Left hindlimb (tissue), 1 donor: ENCODE measurements around the gene NUAK2.
A peak's percentile ranks its signal among the peaks of the same experiment; 100 is the strongest.
"Not testable (repeated sequence)": the region's sequence is repeated elsewhere in the genome, so short reads cannot be mapped to it uniquely, and the experiment has no call there.

Experiments
- DNase-seq: peaks from one replicate; pipeline ENCODE4 v3.0.0-alpha.2; 2018

NUAK2 gene

DNA sequence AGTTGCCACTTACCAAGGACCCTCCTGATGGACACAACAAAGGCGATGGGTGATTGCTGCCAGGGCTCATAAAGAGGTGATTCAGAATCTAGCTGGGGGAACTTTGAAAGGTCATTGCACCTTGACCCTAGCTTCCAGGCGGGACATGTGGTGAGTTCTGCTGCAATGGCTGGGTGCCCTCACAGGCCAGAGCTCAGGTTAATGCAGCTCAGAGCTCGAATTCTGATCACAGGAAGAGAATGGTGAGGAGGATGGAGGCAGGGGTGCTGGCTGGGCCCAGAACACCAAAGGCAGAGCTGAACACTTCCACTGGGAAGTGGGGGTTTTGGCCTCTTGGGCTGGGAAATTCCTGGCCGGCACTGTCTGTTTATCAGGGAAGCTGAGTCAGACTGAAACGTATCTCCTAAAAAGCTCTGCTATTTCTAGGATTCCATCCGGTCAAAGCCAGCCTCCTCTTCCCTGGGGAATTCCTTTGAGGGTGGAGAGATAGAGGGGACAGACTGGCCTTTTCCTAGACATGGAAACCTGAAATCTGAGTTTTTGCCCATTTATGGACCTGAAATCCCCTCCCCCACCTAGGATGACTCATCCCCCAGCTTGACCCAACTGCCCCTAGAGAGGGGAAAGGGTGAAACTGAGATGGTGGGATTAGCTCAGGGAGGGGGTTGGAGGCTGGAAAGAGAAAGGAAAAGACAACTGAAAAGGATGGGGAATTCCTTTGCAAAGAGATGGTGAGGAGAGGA lies 27.2 kb downstream of the NUAK2 start:
- DNase-seq: no peak

DNA sequence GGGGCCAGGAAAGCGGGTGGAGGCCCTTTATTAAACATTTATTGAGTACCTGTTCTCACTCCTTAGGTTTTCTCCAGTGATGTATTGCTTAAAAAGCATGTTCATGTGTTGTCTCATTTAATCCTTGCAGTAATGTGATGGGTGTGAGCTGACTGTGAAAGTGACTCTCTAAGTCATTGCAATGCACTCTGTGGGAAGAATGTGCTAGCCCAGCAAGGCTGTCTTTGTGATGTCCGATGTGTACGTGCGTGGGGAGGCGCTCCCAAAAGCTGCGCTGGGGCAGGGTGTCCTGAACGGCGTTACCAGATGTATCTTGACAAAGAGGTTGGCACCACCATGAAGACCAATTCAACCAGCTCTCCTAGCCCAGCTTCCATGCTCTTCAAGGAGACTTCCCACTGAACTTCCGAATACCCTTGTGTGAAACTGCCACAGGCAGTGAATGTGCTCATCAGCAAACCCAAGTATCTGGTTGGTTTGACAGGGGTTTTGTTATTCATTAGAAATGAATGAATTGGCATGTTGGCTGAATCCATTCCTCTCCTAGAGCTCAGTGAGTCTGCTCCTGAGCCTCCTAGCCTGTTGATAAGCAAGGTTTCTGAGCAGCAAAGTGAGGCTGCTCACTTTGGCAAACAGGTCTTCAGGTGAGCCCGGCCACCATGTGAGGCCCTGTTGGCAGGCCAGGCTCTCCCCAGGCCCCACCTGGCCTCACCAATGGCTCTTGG lies 28.0 kb downstream of the NUAK2 start:
- no peak for DNase-seq

DNA sequence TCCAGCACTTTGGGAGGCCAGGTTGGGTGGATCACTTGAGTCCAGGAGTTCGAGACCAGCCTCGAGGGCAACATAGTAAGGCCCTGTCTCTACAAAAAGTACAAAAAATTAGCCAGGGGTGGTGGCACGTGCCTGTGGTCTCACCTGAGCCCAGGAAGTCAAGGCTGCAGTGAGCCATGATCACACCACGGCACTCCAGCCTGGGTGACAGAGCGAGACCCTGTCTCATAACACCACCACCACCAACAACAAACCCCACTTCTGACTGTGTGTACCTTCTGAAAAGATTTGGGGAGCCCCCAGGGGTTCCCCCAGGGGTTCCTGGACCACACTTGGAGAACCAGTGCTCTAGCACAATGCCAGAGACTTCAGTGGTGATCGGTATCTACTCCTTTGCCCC lies 29.9 kb downstream of the NUAK2 start:
- DNase-seq: no peak

DNA sequence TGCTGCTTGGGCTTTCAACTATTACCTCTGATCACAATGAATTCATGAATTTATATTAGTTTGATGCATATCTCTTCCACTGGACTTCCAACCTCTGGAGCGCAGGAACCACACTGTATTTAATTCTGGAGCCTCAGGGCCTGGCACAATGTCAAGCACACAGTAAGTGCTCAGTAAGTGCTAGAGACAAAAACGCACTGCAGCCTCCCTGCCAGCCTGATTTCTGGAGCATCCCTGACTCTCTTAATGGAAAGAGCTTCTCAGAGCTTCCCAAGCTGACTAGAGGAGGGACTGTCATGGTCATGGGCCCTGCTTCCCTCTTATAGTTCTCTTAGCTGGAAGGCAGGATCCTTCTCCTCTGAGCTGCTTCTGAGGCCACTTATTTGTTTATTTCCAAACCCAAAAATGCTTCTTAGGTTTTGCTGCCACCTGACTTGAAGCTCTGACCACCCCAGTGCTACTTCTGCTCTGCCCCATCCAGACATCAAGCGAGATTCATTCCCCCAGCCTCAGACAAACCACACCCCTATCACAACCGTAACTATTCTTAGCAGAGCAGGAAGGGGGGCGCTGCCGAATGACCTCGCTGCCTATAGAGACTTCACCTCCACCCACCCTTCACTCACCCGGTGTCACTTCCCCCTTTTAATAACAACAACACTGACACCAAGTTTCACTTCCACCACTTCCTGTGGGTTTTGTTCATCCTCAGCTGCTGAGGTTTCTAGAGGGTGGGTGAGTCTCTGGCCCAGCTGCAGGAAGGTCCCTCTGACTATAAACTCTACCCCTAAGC lies 33.6 kb downstream of the NUAK2 start:
- DNase-seq: peak; percentile 56

DNA sequence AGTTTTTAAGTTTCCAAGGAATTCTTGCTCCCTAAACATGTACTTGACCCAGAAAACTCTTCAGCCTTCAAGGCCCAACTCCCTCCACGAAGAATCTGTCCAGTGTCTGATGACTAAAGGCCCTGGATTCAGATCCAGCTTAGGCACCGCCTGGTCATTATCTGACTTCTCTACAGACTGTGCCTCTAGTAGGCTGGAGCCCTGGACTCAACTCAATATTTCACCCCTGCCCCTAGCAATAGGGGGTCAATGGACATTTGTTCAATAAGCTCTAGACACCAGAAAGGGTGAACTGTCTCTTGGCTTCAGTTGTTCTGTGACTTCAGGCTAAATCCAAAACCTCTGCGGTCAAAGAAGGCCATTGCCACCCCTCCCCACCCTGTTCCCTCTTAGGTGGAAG lies 34.5 kb downstream of the NUAK2 start:
- no peak for DNase-seq

DNA sequence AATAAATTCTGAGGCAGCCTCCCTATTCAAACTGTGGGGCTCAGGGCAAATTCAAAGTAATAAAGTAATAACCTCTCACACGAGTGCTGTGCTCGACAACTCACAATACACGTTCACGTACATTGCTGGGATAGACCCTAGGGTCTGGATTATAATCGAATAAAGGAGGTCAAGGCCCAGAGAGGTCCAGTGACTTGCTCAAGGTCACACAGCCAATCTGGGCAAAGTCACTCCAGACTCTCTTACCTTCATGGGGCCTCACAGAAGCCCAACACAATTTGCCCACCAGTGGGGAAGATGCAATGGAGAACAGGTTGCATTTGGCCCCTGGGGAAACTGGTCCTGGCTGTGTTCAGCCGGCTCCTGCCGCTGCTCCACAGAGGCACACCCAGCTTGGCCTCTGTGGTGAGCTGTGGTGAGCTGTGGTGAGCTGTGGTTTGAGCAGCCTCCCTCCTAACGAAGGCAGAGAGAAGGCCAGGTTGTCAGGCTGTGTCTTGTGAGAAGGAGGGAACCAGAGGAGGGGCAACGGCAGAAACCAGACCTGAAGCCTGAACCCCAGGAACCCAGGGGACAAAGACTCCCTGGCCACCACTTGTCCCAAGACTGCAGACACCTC lies 35.1 kb downstream of the NUAK2 start:
- peak; percentile 57 for DNase-seq

DNA sequence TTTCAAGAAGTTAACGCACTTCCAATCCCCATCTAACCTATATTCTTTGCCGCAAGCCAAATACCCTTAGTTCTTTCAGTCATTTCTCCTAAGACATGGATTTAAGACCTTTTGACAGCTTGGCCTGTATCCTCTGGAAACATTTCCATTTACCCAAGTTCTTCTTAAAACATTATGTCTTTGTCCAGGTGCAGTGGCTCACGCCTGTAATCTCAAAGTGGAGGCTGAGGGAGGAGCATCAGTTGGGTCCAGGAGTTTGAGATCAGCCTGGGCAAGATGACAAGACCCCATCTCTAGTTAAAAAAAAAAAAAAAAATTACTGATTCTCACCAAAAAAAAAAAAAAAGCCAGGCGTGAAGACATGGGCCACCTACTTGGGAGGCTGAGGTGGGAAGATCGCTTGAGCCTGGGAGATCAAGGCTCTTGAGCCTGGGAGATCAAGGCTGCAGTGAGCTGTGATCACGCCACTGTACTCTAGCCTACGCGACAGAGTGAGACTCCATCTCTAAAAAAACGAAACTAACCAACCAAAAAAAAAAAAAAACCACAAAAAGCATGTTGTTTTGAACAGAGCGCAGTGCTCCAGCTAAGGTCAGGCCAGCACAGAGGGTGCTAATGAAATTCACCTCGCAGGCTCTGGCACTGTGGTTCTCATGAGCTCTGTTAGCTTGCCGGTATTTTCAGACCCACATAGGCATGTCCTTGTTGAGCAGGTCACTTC lies 36.0 kb downstream of the NUAK2 start:
- no peak for DNase-seq

DNA sequence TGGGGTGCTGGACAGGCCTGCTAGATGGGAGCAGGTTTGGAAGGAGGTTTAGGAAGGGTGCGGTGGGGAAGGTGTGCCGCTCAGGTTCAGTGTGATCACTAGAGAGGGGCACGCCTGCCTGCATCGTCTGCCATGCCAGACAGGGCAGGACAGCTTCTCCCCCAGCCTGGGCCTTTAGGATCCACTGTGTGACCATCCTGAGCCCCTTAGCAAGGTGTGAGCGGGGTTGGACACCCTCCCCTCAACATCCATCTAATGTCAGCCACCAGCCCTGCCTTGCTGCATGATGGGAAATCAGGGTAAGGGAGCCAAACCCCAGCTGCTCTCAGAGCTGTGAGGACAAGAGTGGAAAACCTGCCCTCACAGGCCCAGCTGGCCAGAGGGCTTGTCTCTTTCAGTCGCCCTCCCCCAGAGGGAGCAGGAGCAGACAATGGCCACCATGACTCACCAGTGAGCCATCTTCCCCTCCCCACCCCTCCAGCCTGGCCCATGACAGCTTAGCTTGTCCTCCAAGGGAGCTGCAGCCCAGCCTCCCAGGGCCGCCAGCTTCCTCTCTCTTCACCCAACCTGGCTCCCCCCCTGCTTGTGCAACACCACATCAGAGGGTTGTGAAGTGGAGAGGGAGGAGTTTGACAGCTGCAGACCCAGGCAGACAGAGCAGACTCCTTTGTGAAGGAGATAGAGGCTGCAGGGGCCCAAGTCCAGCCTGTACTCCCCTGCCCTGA lies 37.0 kb downstream of the NUAK2 start:
- peak; percentile 75 for DNase-seq

DNA sequence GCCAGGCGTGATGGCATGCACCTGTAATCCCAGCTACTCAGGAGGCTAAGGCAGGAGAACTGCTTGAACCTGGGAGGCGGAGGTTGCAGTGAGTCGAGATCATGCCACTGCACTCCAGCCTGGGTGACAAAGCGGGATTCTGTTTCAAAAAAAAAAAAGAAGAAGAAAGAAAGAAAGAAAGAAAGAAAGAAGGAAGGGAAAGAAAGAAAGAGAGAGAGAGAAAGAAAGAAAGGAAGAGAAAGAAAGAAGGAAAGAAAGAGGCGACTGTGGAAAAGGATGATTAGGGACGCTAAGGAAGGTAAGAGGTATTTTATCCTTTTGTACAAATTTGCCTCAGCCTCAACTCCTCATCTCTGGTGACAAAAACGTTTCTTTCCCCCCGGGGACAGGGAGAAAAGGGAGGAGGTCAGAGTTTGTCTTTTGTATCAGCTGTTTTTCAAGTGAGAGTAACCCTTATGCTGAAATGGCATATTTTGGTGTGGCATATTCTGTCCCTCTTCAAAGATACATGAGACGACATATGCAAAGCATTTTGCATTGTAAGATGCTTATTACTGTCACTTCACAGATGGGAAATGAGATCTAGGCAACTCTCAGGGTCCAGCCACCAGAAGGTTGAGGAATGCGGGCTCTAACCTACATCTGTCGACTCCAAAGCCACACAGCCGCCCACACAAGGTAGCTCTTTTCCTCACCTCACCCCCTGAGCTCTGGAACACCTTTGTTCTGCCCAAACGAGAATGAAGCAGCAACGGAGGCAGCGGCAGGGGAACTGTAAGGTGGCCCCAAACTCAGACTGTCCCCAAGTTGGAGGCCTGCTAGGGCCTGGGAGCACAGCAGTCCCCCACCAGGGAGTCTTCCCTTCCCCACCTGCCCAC lies 38.0 kb downstream of the NUAK2 start:
- no peak for DNase-seq

DNA sequence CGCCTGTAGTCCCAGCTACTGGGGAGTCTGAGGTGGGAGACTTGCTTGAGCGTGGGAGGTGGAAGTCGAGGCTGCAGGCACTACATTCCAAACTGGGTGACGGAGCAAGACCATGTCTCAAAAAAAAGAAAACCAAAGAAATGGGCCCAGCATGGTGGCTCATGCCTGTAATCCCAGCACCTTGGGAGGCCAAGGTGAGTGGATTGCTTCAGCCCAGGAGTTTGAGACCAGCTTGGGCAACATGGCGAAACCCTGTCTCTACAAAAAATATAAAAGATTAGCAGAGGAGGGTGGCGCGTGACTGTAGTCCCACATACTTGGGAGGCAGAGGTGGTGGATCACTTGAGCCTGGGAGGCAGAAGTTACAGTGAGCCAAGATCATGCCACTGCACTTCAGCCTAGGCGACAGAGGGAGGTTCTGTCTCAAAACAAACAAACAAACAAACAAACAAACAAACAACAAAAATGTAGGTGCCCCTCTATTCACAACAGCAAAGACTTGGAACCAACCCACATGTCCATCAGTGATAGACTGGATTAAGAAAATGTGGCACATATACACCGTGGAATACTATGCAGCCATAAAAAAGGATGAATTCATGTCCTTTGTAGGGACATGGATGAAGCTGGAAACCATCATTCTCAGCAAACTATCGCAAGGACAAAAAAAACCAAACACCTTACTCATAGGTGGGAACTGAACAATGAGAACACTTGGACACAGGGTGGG lies 40.7 kb downstream of the NUAK2 start:
- not testable (repeated sequence) for DNase-seq

DNA sequence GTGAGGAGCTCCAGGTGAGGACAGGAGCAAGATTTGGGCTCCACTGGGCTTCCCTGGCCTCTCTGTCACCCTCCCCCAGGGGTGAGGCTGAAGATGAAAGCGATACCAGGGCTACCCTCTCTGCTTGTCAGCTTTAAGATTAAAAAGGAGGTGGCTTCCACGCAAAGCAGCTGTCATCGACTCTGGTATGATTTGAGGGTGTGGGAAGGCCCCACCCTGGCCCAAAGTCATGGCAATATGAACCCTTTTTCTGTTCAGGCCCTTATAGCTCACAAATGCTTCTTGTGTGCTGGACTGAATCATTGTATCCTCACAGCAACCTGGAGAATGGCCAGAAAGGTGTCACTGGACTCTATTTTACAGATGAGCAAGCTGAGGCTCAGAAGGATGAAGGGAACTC lies 41.6 kb downstream of the NUAK2 start:
- no peak for DNase-seq

DNA sequence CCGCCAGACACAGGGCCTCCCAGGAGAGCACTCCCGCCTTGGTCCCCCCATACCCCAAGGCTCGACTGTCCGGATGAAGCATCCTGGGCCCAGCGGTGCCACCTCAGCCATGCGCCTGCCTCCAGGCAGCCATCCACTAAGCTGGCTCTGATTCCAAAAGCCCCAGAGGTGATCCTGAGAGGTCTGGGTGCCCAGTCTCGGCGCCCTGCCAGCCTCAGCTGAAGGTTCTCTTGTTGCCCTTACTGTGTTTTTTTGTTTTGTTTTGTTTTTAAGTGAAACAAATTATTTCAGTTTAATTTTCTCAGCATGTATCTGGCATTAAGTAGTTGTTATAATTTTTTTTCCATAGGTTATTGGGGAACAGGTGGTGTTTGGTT lies 44.9 kb downstream of the NUAK2 start:
- no peak for DNase-seq

DNA sequence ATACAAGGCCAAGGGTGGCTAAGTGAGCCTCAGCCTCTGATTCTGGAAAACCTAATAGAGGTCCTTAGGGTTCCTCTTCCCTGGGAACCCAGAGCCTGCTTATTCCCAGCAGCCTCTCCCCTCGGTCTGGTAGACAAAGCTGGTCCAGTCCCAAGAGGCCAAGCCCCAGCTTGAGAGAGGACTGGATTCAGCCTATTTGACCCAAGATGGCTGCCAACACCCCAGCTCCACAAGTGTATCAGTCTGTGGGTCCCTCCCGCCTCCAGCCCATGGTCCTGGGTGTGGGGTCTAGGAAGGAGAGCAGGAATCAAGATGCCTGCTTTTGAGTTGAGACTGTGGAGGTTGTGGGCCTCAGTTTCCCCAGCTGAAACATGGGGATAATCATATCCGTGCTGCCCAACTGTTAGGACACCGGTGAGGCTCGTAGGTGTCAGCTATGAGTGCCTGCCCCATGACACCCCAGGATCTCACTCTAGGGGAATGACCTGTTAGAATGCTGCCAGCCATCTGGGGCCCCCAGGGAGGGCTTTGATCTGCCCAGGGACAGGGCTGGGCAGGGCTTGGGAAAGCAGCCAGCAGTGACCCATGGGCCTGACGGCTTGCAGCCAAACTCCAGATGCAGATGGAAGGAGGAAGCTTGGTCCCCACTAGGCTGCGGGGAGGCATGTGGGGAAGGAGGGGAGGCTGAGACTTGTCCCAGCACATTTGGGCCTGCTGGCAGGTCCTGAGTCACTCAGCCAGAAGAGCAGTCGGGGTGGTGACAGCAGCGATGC lies 45.4 kb downstream of the NUAK2 start:
- no peak for DNase-seq

DNA sequence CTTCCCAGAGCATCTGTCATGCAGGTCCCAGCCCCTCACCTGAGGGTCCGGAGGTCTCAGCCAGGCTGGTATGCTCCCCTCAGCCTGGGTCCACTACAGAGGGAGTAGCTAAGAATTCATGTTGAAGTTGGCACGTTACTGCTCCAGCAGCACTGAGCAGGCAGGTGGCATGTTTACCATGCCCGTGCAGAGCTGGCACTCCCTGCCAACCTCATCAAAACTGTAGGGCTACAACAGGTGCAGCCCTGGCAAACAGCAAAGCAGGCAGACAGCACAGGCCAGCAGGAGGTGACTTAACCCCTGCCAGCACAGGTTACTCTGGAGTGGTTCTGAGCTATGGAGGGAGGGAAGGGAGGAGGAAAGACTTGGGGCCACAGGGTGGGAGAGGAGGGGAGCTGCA lies 46.4 kb downstream of the NUAK2 start:
- DNase-seq: no peak

DNA sequence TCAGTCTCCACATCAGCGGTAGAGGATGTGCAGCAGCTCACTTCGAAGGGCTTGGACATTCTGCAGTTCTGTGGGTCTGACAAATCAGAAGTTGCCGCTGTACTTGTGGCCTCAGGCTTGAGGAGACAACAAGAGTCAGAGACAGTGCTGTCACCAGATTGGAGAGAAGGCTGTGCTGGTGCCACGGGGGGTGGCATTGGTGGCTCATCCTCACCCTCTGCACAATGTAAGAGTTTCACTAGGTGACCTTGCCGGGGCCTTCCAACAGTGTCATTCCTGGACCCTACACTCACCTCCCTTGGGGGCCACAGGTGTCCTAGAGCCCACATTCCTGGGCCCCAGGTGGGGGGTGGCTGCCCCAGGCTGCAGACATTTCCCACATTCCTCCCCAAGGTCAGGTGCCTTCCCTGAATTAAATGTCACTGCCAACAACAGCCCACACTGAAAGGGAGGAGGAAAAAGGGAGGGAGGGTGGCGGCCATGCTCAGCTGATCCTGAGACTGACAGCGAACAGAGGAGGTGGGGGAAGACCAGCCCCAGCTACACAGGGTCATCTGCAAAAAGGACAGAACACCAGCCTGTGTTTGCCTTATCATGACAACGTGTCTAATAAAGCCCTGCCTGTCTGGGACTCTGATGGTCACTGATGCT lies 47.4 kb downstream of the NUAK2 start:
- no peak for DNase-seq

DNA sequence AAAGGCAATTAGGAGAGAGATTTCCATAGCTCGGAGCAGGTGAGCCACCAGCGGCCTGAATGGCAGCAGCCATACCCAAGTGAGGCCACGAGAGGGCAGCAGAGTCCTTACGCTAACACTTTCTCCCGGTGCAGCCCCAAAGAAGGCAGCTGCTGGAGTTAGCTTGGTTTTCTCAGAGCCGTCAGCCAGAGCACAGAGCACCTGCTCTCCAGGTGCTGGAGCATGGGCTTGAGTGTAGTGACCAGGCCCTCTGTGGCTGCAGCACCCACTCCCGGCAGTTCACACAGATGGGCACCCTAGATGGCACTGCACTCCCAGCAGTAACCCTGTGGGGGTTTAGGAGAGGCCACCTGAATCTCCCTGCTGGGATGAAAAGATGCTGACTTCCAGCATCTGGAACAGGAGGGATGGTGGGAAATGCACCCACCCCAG lies 48.0 kb downstream of the NUAK2 start:
- peak; percentile 78 for DNase-seq

DNA sequence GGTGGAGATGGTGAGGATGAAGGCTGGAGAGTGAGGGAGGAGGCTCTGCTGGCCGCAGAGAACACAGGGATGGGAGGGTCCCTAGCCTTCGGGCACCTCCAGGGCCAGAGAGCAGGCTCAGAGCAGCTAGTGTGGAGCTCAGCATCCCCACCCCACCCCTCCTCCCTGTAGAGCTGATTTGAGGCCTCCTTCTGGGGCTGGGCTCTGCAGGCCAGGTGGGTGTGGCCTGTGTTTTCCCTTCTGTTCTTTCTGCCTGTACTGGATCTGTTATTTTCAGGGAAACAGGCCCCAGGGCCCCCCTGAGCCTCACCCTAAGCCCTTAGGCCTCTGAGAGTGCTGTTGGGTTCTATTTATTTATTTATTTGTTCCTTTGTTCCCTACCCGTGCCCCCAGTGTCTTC lies 49.0 kb downstream of the NUAK2 start:
- DNase-seq: no peak

DNA sequence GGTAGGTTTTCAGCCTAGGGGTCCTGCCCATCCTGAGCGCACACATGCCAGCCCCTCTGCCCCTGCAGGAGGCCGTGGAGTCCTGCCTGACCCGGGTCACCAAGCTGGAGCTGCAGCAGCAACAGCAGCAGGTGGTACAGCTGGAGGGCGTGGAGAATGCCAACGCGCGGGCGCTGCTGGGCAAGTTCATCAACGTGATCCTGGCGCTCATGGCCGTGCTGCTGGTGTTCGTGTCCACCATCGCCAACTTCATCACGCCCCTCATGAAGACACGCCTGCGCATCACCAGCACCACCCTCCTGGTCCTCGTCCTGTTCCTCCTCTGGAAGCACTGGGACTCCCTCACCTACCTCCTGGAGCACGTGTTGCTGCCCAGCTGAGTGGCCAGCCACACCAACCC lies 49.8 kb downstream of the NUAK2 start:
- DNase-seq: no peak

DNA sequence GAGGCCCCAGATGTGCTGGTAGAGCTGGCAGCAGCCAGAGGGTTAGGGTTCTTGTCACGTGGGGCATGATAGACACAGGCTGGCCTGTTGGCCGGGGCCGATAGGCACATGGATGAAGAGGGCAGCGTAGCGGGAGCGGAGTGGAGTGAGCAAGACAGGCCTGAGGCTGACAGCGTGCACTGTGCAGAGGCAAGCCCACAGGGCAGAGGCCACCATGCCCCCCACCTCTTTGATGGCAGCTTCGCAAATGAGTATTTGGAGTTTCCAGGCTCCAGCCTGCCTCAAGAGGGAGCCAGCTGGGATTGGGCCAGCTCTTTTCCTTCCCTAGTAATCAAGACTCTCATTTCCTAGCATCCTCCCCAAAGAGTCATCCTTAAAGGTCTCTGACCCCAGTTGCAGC lies 50.3 kb downstream of the NUAK2 start:
- no peak for DNase-seq
